HFFc6 (cell line): ENCODE measurements around the gene DIDO1. TPM values are rescaled to one million over a fixed set of nuclear protein-coding genes. Genes with fewer than 3 reads are reported as not detected.
A peak's percentile ranks its signal among the peaks of the same experiment; 100 is the strongest.

Source experiments
- DNase-seq: peaks from one replicate; pipeline ENCODE4 v3.0.0-alpha.2; 2018
- H3K27ac Mint-ChIP-seq: 2 replicates; pipeline ENCODE4 v1.8.0; 2020; ENCODE audit warnings: mild to moderate bottlenecking, mixed read lengths
- H3K27me3 Mint-ChIP-seq: 2 replicates; pipeline ENCODE4 v1.8.0; 2021; ENCODE audit warnings: mild to moderate bottlenecking, moderate library complexity, mixed read lengths; ENCODE audit not compliant: insufficient read depth
- H3K36me3 Mint-ChIP-seq: 2 replicates; pipeline ENCODE4 v1.8.0; 2021; ENCODE audit warnings: low read depth, mixed read lengths
- H3K4me1 Mint-ChIP-seq: 2 replicates; pipeline ENCODE4 v1.8.0; 2020; ENCODE audit warnings: low read depth, mixed read lengths
- H3K4me3 Mint-ChIP-seq: 2 replicates; pipeline ENCODE4 v1.8.0; 2020; ENCODE audit warnings: mild to moderate bottlenecking, moderate library complexity, mixed read lengths
- H3K9me3 Mint-ChIP-seq: 2 replicates; pipeline ENCODE4 v1.8.0; 2020; ENCODE audit warnings: mild to moderate bottlenecking, mixed read lengths
- CTCF ChIP-seq: fragments of 200-600 bp; sonication (generic); IDR thresholded peaks from 2 replicates; pipeline ENCODE4 v1.5.0; 2021; ENCODE audit warnings: antibody characterized with exemption, mild to moderate bottlenecking
- total RNA-seq, 6 experiments: library from RNA; stranded (reverse); fragmentation: NEBNext Ultra II Directional; extraction: Animal tissue kit (Norgen Biotek cat#: 25700); gene quantifications; 2 replicates in 1 of 6; 3 replicates in 5 of 6; pipeline ENCODE4 v1.2.3, GENCODE V29; 2021

Gene DIDO1
- total RNA-seq, 6 experiments from 2014 or later, result 31.9 to 36.1 (median 34.8) TPM

GRCh38 chr20:62888910-62889309 lies 37.4 kb downstream of the DIDO1 start:
- peaks cover 7% of the 10 kb centered on the region for H3K27me3 Mint-ChIP-seq
- peaks cover 23% of the 10 kb centered on the region for H3K4me1 Mint-ChIP-seq
- no peaks in the 10 kb centered on the region for H3K9me3 Mint-ChIP-seq
- no peak for DNase-seq
- H3K4me3 Mint-ChIP-seq, result no peak overlapping the region
- no peak for TF ChIP-seq CTCF
- H3K36me3 Mint-ChIP-seq, result peaks cover 31% of the 10 kb centered on the region
- no peak overlapping the region for H3K27ac Mint-ChIP-seq

- DNase-seq, result no peak
- H3K27me3 Mint-ChIP-seq, result peaks cover 7% of the 10 kb centered on the region
- H3K9me3 Mint-ChIP-seq, result no peaks in the 10 kb centered on the region
- H3K36me3 Mint-ChIP-seq, result peaks cover 31% of the 10 kb centered on the region
- H3K4me3 Mint-ChIP-seq, result no peak overlapping the region
- peak overlapping the region; percentile 50 for H3K27ac Mint-ChIP-seq
- TF ChIP-seq CTCF, result no peak
- peaks cover 23% of the 10 kb centered on the region for H3K4me1 Mint-ChIP-seq
Measured at GRCh38 chr20:62888406-62888805, 37.9 kb downstream of the DIDO1 start.

GRCh38 chr20:62887860-62888239 lies 38.5 kb downstream of the DIDO1 start:
- peak overlapping the region; percentile 86 for H3K27ac Mint-ChIP-seq

GRCh38 chr20:62887152-62887859 lies 39.0 kb downstream of the DIDO1 start:
- peak overlapping the region; percentile 86 for H3K27ac Mint-ChIP-seq
- H3K4me3 Mint-ChIP-seq, result no peak overlapping the region
- no peaks in the 10 kb centered on the region for H3K9me3 Mint-ChIP-seq
- TF ChIP-seq CTCF, result peak; percentile 24; the same call in 1 of the 2 replicates
- peak; percentile 84 for DNase-seq
- H3K36me3 Mint-ChIP-seq, result peaks cover 27% of the 10 kb centered on the region
- H3K4me1 Mint-ChIP-seq, result peaks cover 23% of the 10 kb centered on the region
- H3K27me3 Mint-ChIP-seq, result peaks cover 7% of the 10 kb centered on the region

More at GRCh38 chr20:62887860-62888239, 38.5 kb downstream of the DIDO1 start:
- Mint-ChIP-seq H3K36me3 (peaks cover 31% of the 10 kb centered on the region), H3K4me3 (no peak overlapping the region), H3K9me3 (no peaks in the 10 kb centered on the region), H3K4me1 (peaks cover 23% of the 10 kb centered on the region), H3K27me3 (peaks cover 7% of the 10 kb centered on the region)
- TF ChIP-seq CTCF, result no peak
- DNase-seq, result no peak

GRCh38 chr20:62886709-62887058 lies 39.6 kb downstream of the DIDO1 start:
- no peak for DNase-seq
- no peak overlapping the region for H3K4me3 Mint-ChIP-seq
- no peaks in the 10 kb centered on the region for H3K9me3 Mint-ChIP-seq
- H3K27me3 Mint-ChIP-seq, result peaks cover 7% of the 10 kb centered on the region
- TF ChIP-seq CTCF, result no peak
- no peak overlapping the region; the same call in 1 of the 2 replicates for H3K27ac Mint-ChIP-seq
- peaks cover 23% of the 10 kb centered on the region for H3K4me1 Mint-ChIP-seq
- H3K36me3 Mint-ChIP-seq, result peaks cover 27% of the 10 kb centered on the region
